ENCODE data around the gene ICAM3. TPM values are rescaled to one million over a fixed set of nuclear protein-coding genes. Genes with fewer than 3 reads are reported as not detected.
A peak's percentile ranks its signal among the peaks of the same experiment; 100 is the strongest.
"Not testable (repeated sequence)": the region's sequence is repeated elsewhere in the genome, so short reads cannot be mapped to it uniquely, and the experiment has no call there.

ICAM3 gene
- total RNA-seq, 1 experiment from 2014 or later: 46.9 TPM

- Histone ChIP-seq H2AFZ (ENCODE audit: low read length) (no peak overlapping the region), H3K36me3 (ENCODE audit: low read depth, low read length) (no peaks in the 10 kb centered on the region), H4K20me1 (ENCODE audit: low read length) (no peaks in the 10 kb centered on the region), H3K27ac (ENCODE audit: low read length) (no peak overlapping the region), H3K9ac (ENCODE audit: low read length) (no peak overlapping the region), H3K4me3 (ENCODE audit: low read length) (no peak overlapping the region), H3K4me2 (ENCODE audit: low read length) (no peak overlapping the region), H3K79me2 (ENCODE audit: low read length) (peaks cover 7% of the 10 kb centered on the region), H3K4me1 (ENCODE audit: insufficient read depth, low read length) (peaks cover 7% of the 10 kb centered on the region), H3K9me3 (ENCODE audit: low read length) (no peaks in the 10 kb centered on the region), H3K9me2 (replicated peaks; ENCODE audit: low read length) (no peaks in the 10 kb centered on the region), H3F3A (ENCODE audit: low read length, unreplicated experiment) (no peaks in the 10 kb centered on the region), H3K27me3 (ENCODE audit: low read length) (no peaks in the 10 kb centered on the region)
- no TSS peak for BruUV-seq (replicated peaks)
- ChIA-PET POLR2A (ENCODE audit: unreplicated experiment) (no interaction called here), CTCF (no interaction called here)
- ATAC-seq (no peak), DNase-seq (no peak)
- TF ChIP-seq, protein P1, sequence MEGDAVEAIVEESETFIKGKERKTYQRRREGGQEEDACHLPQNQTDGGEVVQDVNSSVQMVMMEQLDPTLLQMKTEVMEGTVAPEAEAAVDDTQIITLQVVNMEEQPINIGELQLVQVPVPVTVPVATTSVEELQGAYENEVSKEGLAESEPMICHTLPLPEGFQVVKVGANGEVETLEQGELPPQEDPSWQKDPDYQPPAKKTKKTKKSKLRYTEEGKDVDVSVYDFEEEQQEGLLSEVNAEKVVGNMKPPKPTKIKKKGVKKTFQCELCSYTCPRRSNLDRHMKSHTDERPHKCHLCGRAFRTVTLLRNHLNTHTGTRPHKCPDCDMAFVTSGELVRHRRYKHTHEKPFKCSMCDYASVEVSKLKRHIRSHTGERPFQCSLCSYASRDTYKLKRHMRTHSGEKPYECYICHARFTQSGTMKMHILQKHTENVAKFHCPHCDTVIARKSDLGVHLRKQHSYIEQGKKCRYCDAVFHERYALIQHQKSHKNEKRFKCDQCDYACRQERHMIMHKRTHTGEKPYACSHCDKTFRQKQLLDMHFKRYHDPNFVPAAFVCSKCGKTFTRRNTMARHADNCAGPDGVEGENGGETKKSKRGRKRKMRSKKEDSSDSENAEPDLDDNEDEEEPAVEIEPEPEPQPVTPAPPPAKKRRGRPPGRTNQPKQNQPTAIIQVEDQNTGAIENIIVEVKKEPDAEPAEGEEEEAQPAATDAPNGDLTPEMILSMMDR (conservative IDR thresholded peaks at IDR 0.05; ENCODE audit: low read depth, low read length): no peak
- intact Hi-C loops (cut with micrococcal nuclease): loop anchor here (10.0 kb wide), 1 partner anchor 50 kb away; the partner anchor contains the start of genes ICAM3 and RAVER1
These were observed 45.2 kb upstream of the ICAM3 start for GRCh38 chr19:10384580-10384979.

DNA sequence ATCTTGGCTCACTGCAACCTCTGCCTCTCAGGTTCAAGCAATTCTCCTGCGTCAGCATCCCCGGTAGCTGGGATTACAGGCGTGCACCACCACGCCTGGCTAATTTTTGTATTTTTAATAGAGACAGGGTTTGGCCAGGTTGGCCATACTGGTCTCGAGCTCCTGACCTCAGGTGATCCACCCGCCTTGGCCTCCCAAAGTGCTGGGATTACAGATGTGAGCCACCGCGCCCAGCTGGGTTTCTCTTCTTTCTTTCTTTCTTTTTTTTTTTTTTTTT, 43.7 kb upstream of the ICAM3 start:
- H3K27ac ChIP-seq (ENCODE audit: low read length); H3K27me3 ChIP-seq (ENCODE audit: low read length); H4K20me1 ChIP-seq (ENCODE audit: low read length); CTCF ChIA-PET; DNase-seq; BruUV-seq (replicated peaks); H3K9me2 ChIP-seq (replicated peaks; ENCODE audit: low read length); H3K4me2 ChIP-seq (ENCODE audit: low read length); H3K9me3 ChIP-seq (ENCODE audit: low read length); H3K9ac ChIP-seq (ENCODE audit: low read length); H3K4me1 ChIP-seq (ENCODE audit: insufficient read depth, low read length); POLR2A ChIA-PET (ENCODE audit: unreplicated experiment); H3F3A ChIP-seq (ENCODE audit: low read length, unreplicated experiment); H2AFZ ChIP-seq (ENCODE audit: low read length); ATAC-seq; H3K36me3 ChIP-seq (ENCODE audit: low read depth, low read length); H3K4me3 ChIP-seq (ENCODE audit: low read length): not testable (repeated sequence)
- H3K79me2 ChIP-seq (ENCODE audit: low read length): peaks cover 14% of the 10 kb centered on the region
- intact Hi-C loops (cut with micrococcal nuclease): loop anchor here (10.0 kb wide), 1 partner anchor 48 kb away; the partner anchor contains the start of genes ICAM3 and RAVER1

GRCh38 chr19:10380313-10381102, 41.1 kb upstream of the ICAM3 start, which contains the start of gene TYK2:
TSS of gene TYK2 (minus strand) at chr19:10380572. CDS start at chr19:10378406, 2,166 bp downstream.
- Histone ChIP-seq H3K27me3 (ENCODE audit: low read length) (no peaks in the 10 kb centered on the region), H3K4me1 (ENCODE audit: insufficient read depth, low read length) (peaks cover 9% of the 10 kb centered on the region), H4K20me1 (ENCODE audit: low read length) (no peaks in the 10 kb centered on the region), H3F3A (ENCODE audit: low read length, unreplicated experiment) (no peaks in the 10 kb centered on the region), H3K9me2 (replicated peaks; ENCODE audit: low read length) (no peaks in the 10 kb centered on the region), H3K9ac (ENCODE audit: low read length) (peak within 1 kb of the TSS; percentile 92), H3K4me2 (ENCODE audit: low read length) (peak within 1 kb of the TSS; percentile 88), H3K4me3 (ENCODE audit: low read length) (peak within 1 kb of the TSS; percentile 91), H2AFZ (ENCODE audit: low read length) (peak within 1 kb of the TSS; percentile 95), H3K27ac (ENCODE audit: low read length) (peak within 1 kb of the TSS; percentile 40), H3K79me2 (ENCODE audit: low read length) (peaks cover 15% of the 10 kb centered on the region), H3K36me3 (ENCODE audit: low read depth, low read length) (peaks cover 12% of the 10 kb centered on the region), H3K9me3 (ENCODE audit: low read length) (no peaks in the 10 kb centered on the region)
- ATAC-seq (peak; percentile 94), DNase-seq (peak; percentile 100)
- POLR2A ChIA-PET (ENCODE audit: unreplicated experiment): interaction anchor here (0.5 to 1.1 kb wide), 6 partner anchors 9 to 129 kb away, joined by 3 to 8 read pairs (median 6); partner anchors contain the start of genes ICAM1 and MRPL4
- TF ChIP-seq, protein P1 (conservative IDR thresholded peaks at IDR 0.05; ENCODE audit: low read depth, low read length): no peak
- TF ChIP-seq EZH2phosphoT487 (IDR thresholded peaks at IDR 0.05; ENCODE audit: borderline replicate concordance, low read length): no peak
- intact Hi-C loops (cut with micrococcal nuclease): loop anchor here (10.0 kb wide), 1 partner anchor 46 kb away; the partner anchor contains the start of genes ICAM3 and RAVER1
- BruUV-seq (replicated peaks): no TSS peak
- CTCF ChIA-PET: interaction anchor here (0.6 to 1.4 kb wide), 4 partner anchors 8 to 337 kb away, joined by 3 to 12 read pairs (median 6); partner anchors contain the start of gene DNM2

Measured in PC-3 (cell line).